ENCODE measurements around the gene SLC16A11. TPM values are rescaled to one million over a fixed set of nuclear protein-coding genes. Genes with fewer than 3 reads are reported as not detected.

SLC16A11 gene
- total RNA-seq, 4 donors from 2014 or later, result 1.1 to 6.3 (median 4.1) TPM

DNA sequence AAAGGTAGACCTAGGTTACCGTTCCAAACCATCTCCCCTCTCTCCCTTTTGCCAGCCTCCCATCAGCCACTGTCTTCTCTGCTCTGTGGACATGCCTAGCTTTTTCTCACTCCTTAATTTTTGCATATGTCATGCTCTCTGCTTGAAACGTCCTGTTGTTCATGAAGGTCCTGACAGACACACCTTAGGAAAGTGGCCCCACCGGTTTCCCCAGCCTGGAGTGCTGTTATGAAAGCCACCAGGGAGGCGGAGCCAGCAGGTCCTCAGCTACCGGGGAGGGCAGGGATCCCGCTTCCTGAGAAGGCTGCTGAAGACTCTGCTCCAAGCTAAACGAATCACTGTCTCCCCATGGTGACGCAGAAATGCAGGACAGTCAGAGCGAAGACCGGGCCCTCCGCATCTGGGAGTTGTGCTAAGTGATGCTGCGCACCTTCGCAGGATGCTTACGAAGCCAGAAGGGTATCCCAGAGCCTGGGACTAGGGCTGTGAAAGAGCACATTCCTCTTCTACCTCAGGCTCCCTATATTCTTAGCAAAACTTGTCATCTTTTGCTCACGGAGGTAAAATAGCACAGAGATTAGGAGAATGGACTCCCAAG is 2.3 kb upstream of the SLC16A11 start:
- 5 to 15% methylated on average over 15 of the region's 15 CpGs for WGBS, 2 donors
- H3K4me3 ChIP-seq (ENCODE audit: low read depth, poor library complexity, severe bottlenecking), result no peak overlapping the region
- TF ChIP-seq, protein P1, sequence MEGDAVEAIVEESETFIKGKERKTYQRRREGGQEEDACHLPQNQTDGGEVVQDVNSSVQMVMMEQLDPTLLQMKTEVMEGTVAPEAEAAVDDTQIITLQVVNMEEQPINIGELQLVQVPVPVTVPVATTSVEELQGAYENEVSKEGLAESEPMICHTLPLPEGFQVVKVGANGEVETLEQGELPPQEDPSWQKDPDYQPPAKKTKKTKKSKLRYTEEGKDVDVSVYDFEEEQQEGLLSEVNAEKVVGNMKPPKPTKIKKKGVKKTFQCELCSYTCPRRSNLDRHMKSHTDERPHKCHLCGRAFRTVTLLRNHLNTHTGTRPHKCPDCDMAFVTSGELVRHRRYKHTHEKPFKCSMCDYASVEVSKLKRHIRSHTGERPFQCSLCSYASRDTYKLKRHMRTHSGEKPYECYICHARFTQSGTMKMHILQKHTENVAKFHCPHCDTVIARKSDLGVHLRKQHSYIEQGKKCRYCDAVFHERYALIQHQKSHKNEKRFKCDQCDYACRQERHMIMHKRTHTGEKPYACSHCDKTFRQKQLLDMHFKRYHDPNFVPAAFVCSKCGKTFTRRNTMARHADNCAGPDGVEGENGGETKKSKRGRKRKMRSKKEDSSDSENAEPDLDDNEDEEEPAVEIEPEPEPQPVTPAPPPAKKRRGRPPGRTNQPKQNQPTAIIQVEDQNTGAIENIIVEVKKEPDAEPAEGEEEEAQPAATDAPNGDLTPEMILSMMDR (IDR thresholded peaks at IDR 0.05), result no peak
- no peak for TF ChIP-seq POLR2A (IDR thresholded peaks at IDR 0.05)
- intact Hi-C loops (cut with DNase I; ENCODE audit: low total_unique reads), result no loop called here
- DNase-seq (ENCODE audit: low spot score in 2 of 2), result peak; percentile 86 to 94

DNA sequence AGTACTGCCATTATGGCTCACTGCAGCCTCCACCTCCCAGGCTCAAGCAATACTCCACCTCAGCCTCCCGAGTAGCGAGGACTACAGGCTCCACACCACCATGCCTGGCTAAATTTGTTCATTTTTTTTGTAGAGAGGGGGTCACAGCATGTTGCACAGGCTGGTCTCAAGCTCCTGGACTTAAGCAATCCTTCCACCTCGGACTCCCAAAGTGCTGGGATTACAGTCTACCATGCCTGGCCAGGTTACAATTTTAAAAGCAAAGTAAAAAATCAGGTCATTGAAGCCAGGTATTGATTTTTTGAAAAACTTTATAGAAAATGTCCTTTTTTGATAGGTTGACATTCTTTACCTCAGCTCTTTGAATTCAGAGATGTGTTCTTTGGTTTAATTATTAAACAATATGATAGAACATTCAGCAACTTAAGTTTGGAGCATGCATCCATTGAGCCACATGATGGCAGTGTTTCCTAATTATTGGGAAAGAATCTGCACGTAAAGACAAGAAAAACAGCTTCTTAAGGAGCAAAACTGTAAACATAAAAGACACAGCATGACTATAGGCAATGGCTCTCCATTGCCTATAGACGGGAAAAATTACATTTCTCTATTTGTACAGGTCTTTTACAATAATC is 1.7 kb upstream of the SLC16A11 start:
- TF ChIP-seq, protein P1 (IDR thresholded peaks at IDR 0.05), result peak in 1 of 3 donors; percentile 40
- TF ChIP-seq POLR2A (IDR thresholded peaks at IDR 0.05), result no peak
- intact Hi-C loops (cut with DNase I; ENCODE audit: low total_unique reads), result no loop called here
- no peak for DNase-seq (ENCODE audit: low spot score in 2 of 2)
- 26 to 29% methylated on average over 5 of the region's 5 CpGs for WGBS, 2 donors
- H3K4me3 ChIP-seq (ENCODE audit: low read depth, poor library complexity, severe bottlenecking), result no peak overlapping the region

DNA sequence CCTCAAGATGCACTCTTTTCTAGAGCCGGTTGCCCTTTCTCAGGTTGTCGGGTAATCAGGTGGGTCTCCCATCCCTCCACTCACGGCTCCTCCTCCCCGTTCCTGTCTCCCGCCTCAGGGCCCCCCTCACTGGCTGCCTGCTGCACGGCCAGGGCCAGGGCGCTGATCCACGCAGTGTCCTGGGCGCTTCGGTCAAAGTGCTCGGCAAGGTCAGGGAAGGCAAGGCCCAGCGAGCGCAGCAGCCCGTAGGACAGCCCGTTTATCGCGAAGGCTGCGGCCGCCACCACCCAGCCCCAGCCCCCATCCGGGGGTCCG is 753 bp downstream of the SLC16A11 start:
- TF ChIP-seq POLR2A (IDR thresholded peaks at IDR 0.05), result no peak
- TF ChIP-seq, protein P1 (IDR thresholded peaks at IDR 0.05), result no peak
- intact Hi-C loops (cut with DNase I; ENCODE audit: low total_unique reads), result no loop called here
- DNase-seq (ENCODE audit: low spot score in 2 of 2), result no peak
- 2 to 3% methylated on average over 18 to 21 of the region's 21 CpGs for WGBS, 2 donors
- H3K4me3 ChIP-seq (ENCODE audit: low read depth, poor library complexity, severe bottlenecking), result peak overlapping the region; percentile 36

DNA sequence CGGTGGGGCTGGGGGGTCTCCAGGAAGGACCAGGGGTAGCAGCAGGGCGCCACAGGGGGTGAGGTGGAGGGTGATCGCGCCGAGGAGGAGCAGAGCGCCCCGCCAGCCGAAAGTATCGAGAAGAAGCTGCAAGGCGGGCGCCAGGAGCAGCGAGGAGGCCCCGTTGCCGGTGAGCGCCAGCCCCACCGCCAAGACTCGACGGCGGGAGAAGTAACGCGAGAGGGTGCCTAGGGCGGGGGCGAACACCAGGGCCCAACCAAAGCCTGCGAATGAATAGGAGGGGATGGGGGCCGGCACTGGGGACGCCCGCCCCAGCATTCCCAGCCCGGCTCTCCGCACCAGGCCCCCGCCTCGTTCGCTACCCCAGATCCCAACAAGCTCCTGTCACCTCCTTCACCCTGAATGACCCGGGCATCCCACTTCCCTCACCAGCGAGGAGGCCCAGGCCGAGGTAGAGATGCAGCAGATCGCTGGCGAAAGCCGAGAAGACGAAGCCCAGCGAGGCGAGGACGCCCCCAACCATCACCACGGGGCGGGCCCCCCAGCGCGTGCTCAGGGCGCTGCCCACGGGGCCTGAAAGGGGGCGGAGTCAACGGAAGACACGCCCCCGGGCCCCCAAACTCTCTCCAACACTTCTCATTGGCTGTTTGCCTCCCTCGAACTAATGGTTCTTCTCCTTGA is 1.3 kb downstream of the SLC16A11 start:
- intact Hi-C loops (cut with DNase I; ENCODE audit: low total_unique reads), result no loop called here
- H3K4me3 ChIP-seq (ENCODE audit: low read depth, poor library complexity, severe bottlenecking), result no peak overlapping the region
- WGBS, 2 donors, result 21 to 22% methylated on average over 52 to 53 of the region's 53 CpGs
- TF ChIP-seq POLR2A (IDR thresholded peaks at IDR 0.05), result no peak
- TF ChIP-seq, protein P1 (IDR thresholded peaks at IDR 0.05), result no peak
- DNase-seq (ENCODE audit: low spot score in 2 of 2), result peak in 1 of 2 donors; percentile 21

DNA sequence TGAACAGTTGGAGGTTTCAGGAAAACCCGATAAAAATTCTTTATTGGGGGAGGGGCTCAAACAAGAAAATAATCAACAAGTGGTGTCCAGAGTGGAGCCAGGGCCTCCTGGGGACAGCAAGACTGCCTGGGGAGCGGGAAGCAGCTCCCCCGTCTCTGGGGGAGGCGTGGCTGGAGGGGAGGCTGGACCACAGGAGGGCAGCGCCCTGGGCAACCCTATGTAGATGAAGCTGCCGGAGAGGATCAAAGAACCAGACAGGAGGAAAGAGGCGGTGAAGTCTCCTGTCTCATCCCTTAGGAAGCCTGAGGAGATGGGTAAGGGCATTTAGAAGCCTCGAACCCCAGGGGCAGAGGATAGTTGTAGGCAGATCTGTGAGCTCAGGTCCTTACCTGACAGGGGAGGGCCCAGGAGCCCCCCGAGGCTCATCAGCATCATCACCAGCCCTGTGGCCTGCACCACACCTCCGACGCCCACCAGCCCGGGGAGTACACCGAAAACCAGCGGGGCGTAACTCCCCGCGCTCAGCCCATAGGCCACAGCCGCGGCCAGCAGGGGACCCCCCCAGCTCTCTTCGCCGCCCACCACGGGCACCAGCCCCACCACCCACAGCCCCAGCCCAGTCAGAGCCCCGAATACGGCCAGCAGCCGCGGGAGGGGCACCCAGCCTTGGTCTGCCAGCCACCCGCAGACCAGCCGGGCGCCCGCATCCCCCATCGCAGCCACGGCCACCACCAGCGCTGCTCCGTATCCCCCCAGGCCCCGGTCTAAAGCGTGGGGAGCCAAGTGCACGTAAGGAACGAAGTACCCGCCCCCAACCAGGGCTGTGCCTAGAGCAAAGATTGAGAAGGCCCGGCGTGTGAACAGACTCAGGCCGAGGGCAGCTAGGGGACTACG is 2.0 kb downstream of the SLC16A11 start:
- no peak overlapping the region for H3K4me3 ChIP-seq (ENCODE audit: low read depth, poor library complexity, severe bottlenecking)
- no peak for DNase-seq (ENCODE audit: low spot score in 2 of 2)
- no peak for TF ChIP-seq POLR2A (IDR thresholded peaks at IDR 0.05)
- TF ChIP-seq, protein P1 (IDR thresholded peaks at IDR 0.05), result no peak
- intact Hi-C loops (cut with DNase I; ENCODE audit: low total_unique reads), result no loop called here
- WGBS, 2 donors, result 49 to 51% methylated on average over 30 to 36 of the region's 43 CpGs
